HEK293 (cell line): Measurements from ENCODE around the gene ZSCAN18.
A peak's percentile ranks its signal among the peaks of the same experiment; 100 is the strongest.

ENCODE experiments used
- CTCF ChIA-PET: fragments of 350-600 bp; formaldehyde crosslinking; extraction: SDS; loops from one replicate; lab custom pipeline; 2021; ENCODE audit warnings: antibody characterized with exemption; lab: Yijun Ruan, JAX
- POLR2A ChIA-PET: fragments of 300-600 bp; formaldehyde crosslinking; extraction: SDS; loops from one replicate; lab custom pipeline; 2020; ENCODE audit warnings: antibody characterized with exemption, inconsistent platforms; lab: Yijun Ruan, JAX
- H3K27ac ChIP-seq: fragments of 200-500 bp; sonication (Bioruptor generic); 2 replicates; pipeline ENCODE4 v1.5.1; 2014; ENCODE audit warnings: low read depth, low read length, control low read depth, inconsistent platforms; ENCODE audit errors: extremely low read depth
- H3K36me3 ChIP-seq, 2 experiments: fragments of 200-500 bp in 1 of 2; sonication (Bioruptor generic) in 1 of 2; 1 replicate in 1 of 2; 2 replicates in 1 of 2; pipeline ENCODE4 v1.5.1; 2014 to 2017; ENCODE audit warnings: inconsistent platforms in 2 of 2, low read length in 2 of 2; ENCODE audit not compliant: control insufficient read depth in 2 of 2, insufficient read depth in 1 of 2
- H3K4me1 ChIP-seq: fragments of 200-500 bp; sonication (Bioruptor generic); 2 replicates; pipeline ENCODE4 v1.5.1; 2014; ENCODE audit warnings: mild to moderate bottlenecking, low read length, inconsistent platforms; ENCODE audit not compliant: control insufficient read depth, insufficient read depth
- H3K4me3 ChIP-seq: 2 replicates; pipeline ENCODE4 v1.5.1; 2011; ENCODE audit warnings: low read depth, mild to moderate bottlenecking, control low read depth, low read length, moderate library complexity
- H3K9me3 ChIP-seq: fragments of 200-500 bp; sonication (Bioruptor generic); 2 replicates; pipeline ENCODE4 v1.5.1; 2014; ENCODE audit warnings: low read depth, low read length, inconsistent platforms; ENCODE audit not compliant: control insufficient read depth, insufficient read depth
- HOXC10 ChIP-seq: sonication (generic); formaldehyde crosslinking; IDR thresholded peaks from 2 replicates; pipeline ENCODE4 v1.8.1; 2023; ENCODE audit warnings: mild to moderate bottlenecking, missing genetic modification reagents
- ZBTB1 ChIP-seq: fragments of 450-650 bp; formaldehyde crosslinking; IDR thresholded peaks from 2 replicates; pipeline ENCODE4 v1.5.1; 2016; ENCODE audit warnings: missing biosample characterization, missing genetic modification characterization
- ZNF133 ChIP-seq: fragments of 450-650 bp; formaldehyde crosslinking; IDR thresholded peaks from 2 replicates; pipeline ENCODE4 v1.5.1; 2016; ENCODE audit warnings: missing biosample characterization, missing genetic modification characterization
- ZNF266 ChIP-seq: fragments of 450-650 bp; formaldehyde crosslinking; IDR thresholded peaks from 2 replicates; pipeline ENCODE4 v1.5.1; 2016; ENCODE audit warnings: missing biosample characterization, missing genetic modification characterization, low read depth
- ZNF311 ChIP-seq: fragments of 450-650 bp; formaldehyde crosslinking; IDR thresholded peaks from 2 replicates; pipeline ENCODE4 v1.5.1; 2017; ENCODE audit warnings: missing biosample characterization, missing genetic modification characterization, borderline replicate concordance
- ZNF416 ChIP-seq: fragments of 450-650 bp; formaldehyde crosslinking; IDR thresholded peaks from 2 replicates; pipeline ENCODE4 v1.5.1; 2016; ENCODE audit warnings: missing biosample characterization, missing genetic modification characterization
- ZNF514 ChIP-seq: fragments of 450-650 bp; formaldehyde crosslinking; IDR thresholded peaks from 2 replicates; pipeline ENCODE4 v1.5.1; 2016; ENCODE audit warnings: missing biosample characterization, missing genetic modification characterization
- TF ChIP-seq, protein P1 (sequence below): fragments of 450-650 bp; formaldehyde crosslinking; IDR thresholded peaks from 2 replicates; pipeline ENCODE4 v1.5.1; 2017; ENCODE audit warnings: missing biosample characterization, missing genetic modification characterization
- TF ChIP-seq, protein P2 (sequence below): fragments of 450-650 bp; formaldehyde crosslinking; conservative IDR thresholded peaks from 2 replicates; pipeline ENCODE4 v1.5.1; 2016; ENCODE audit warnings: low read depth, missing biosample characterization, missing genetic modification characterization
- TF ChIP-seq, protein P3 (sequence below): sonication (generic); formaldehyde crosslinking; IDR thresholded peaks from 2 replicates; pipeline ENCODE4 v1.8.1; 2022; ENCODE audit warnings: mild to moderate bottlenecking, moderate library complexity, missing genetic modification reagents
- TF ChIP-seq, protein P4 (sequence below): fragments of 450-650 bp; formaldehyde crosslinking; IDR thresholded peaks from 2 replicates; pipeline ENCODE4 v1.5.1; 2016; ENCODE audit warnings: missing biosample characterization, missing genetic modification characterization

The ZSCAN18 gene

DNA sequence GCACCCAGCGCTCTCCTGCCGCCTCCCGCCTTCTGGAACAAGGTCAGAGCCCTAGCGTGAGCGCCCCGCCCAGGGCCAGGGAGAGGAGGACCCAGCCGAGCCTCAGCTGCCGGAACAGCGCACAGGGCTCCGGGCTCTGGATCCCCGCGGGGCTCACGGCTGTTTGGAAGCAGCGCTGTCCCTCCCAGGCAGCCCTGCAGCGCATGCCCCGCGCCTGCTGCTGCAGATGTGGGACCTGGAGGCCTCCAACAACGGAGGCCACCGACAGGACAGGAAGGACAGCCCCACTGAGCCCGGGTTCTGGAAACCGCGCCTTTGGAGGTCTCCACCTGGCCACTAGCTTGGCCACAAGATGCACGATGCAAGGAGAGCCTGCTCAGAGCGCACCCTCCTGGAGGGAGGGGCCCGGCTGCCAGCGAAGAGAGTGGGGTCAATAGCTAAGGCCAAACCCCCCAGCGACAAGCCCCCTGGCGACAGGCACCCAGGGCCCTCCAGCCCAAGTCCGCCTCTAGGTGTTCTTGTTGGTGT lies 12.6 kb downstream of the ZSCAN18 start (continued):
- TF ChIP-seq, protein P1, sequence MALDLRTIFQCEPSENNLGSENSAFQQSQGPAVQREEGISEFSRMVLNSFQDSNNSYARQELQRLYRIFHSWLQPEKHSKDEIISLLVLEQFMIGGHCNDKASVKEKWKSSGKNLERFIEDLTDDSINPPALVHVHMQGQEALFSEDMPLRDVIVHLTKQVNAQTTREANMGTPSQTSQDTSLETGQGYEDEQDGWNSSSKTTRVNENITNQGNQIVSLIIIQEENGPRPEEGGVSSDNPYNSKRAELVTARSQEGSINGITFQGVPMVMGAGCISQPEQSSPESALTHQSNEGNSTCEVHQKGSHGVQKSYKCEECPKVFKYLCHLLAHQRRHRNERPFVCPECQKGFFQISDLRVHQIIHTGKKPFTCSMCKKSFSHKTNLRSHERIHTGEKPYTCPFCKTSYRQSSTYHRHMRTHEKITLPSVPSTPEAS (tag by site-specific recombination), result no peak
- no peak for TF ChIP-seq ZBTB1 (tag by site-specific recombination)
- no peak for TF ChIP-seq ZNF514

DNA sequence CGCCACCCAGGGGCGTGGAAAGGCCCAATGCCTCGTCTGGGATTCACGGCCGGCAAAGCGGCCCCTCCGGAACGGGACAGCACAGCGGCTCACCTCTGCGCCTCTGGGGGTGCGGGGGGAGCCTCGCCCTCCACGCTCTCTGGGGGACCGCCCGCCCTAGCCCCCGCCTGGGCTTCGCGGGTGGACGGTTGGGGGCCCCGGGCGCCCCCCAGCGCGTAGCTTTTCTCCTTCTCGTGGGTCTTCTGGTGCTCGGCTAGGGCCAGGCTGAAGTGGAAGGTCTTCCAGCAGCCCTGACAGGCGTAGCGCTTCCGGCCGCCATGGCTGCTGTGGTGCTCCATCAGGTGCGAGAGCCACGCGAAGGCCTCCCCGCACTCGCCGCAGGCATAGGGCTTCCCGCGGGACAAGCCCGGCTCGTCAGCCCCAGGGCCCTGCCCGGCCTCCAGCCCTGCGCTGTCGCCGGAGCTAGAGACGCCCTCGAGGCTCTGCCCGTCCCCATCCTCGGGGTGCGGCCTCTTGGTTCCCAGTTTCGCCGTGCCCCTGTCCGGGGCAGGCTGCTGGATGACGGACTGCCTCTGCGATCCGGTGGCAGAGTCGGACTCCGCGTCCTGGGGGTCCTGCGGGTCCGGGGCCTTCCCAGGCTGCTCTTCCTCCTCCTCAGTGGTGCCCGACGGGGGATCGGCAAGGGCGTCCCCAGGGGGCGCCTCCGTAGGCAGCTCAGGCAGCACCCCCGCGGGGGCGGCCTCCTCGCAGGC lies 13.3 kb downstream of the ZSCAN18 start:
- Histone ChIP-seq H3K4me1 (no peaks in the 10 kb centered on the region), H3K36me3 (peaks cover 4 to 43% of the 10 kb centered on the region in 2 experiments; a peak in 2 of 3 replicates), H3K27ac (no peak overlapping the region), H3K4me3 (no peak overlapping the region), H3K9me3 (no peaks in the 10 kb centered on the region; the same call in 1 of the 2 replicates)
- POLR2A ChIA-PET, result no interaction called here
- CTCF ChIA-PET, result no interaction called here
- TF ChIP-seq, protein P2, sequence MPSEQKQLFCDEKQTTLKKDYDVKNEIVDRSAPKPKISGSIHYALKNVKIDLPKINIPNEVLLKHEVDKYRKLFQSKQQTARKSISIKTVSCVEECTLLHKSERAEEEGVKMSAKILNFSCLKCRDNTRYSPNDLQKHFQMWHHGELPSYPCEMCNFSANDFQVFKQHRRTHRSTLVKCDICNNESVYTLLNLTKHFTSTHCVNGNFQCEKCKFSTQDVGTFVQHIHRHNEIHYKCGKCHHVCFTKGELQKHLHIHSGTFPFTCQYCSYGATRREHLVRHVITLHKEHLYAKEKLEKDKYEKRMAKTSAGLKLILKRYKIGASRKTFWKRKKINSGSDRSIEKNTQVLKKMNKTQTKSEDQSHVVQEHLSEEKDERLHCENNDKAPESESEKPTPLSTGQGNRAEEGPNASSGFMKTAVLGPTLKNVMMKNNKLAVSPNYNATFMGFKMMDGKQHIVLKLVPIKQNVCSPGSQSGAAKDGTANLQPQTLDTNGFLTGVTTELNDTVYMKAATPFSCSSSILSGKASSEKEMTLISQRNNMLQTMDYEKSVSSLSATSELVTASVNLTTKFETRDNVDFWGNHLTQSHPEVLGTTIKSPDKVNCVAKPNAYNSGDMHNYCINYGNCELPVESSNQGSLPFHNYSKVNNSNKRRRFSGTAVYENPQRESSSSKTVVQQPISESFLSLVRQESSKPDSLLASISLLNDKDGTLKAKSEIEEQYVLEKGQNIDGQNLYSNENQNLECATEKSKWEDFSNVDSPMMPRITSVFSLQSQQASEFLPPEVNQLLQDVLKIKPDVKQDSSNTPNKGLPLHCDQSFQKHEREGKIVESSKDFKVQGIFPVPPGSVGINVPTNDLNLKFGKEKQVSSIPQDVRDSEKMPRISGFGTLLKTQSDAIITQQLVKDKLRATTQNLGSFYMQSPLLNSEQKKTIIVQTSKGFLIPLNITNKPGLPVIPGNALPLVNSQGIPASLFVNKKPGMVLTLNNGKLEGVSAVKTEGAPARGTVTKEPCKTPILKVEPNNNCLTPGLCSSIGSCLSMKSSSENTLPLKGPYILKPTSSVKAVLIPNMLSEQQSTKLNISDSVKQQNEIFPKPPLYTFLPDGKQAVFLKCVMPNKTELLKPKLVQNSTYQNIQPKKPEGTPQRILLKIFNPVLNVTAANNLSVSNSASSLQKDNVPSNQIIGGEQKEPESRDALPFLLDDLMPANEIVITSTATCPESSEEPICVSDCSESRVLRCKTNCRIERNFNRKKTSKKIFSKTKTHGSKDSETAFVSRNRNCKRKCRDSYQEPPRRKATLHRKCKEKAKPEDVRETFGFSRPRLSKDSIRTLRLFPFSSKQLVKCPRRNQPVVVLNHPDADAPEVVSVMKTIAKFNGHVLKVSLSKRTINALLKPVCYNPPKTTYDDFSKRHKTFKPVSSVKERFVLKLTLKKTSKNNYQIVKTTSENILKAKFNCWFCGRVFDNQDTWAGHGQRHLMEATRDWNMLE (tag by site-specific recombination), result no peak
- no peak for TF ChIP-seq ZNF133
- TF ChIP-seq, protein P3, sequence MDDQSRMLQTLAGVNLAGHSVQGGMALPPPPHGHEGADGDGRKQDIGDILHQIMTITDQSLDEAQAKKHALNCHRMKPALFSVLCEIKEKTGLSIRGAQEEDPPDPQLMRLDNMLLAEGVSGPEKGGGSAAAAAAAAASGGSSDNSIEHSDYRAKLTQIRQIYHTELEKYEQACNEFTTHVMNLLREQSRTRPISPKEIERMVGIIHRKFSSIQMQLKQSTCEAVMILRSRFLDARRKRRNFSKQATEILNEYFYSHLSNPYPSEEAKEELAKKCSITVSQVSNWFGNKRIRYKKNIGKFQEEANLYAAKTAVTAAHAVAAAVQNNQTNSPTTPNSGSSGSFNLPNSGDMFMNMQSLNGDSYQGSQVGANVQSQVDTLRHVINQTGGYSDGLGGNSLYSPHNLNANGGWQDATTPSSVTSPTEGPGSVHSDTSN (CRISPR knock-in tag), result 0 out of 2 replicates have a peak, but pooled peaks have one; percentile 40
- no peak for TF ChIP-seq ZNF311 (tag by site-specific recombination)
- TF ChIP-seq ZNF416 (tag by site-specific recombination), result no peak
- no peak for TF ChIP-seq ZNF266 (tag by site-specific recombination)

DNA sequence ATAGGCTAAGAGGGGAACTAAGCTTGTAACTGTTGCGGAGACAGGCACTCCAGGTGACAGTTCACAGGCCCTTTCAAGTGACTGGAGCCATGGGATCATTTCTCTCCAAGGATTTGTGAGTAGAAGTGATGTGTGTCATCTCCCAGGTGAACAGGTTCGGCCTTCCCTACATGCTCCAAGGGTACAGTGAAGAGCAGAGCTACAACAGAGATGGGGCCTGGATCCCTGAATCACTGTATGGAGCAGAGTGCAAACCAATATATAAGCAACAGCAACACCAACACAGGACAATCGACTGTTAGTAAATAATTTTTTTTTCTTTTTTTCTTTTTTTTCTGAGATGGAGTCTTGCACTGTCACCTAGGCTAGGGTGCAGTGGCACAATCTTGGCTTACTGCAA lies 15.0 kb downstream of the ZSCAN18 start:
- Histone ChIP-seq H3K36me3 (peaks cover 4 to 32% of the 10 kb centered on the region in 2 experiments; a peak in 2 of 3 replicates), H3K9me3 (no peaks in the 10 kb centered on the region; the same call in 1 of the 2 replicates), H3K27ac (no peak overlapping the region), H3K4me1 (no peaks in the 10 kb centered on the region), H3K4me3 (no peak overlapping the region)
- ChIA-PET POLR2A (interaction anchor here (0.8 to 1.6 kb wide), 2 partner anchors 9 to 10 kb away, joined by 3 to 6 read pairs; no protein-coding TSS in a partner anchor), CTCF (no interaction called here)
- TF ChIP-seq, protein P4, sequence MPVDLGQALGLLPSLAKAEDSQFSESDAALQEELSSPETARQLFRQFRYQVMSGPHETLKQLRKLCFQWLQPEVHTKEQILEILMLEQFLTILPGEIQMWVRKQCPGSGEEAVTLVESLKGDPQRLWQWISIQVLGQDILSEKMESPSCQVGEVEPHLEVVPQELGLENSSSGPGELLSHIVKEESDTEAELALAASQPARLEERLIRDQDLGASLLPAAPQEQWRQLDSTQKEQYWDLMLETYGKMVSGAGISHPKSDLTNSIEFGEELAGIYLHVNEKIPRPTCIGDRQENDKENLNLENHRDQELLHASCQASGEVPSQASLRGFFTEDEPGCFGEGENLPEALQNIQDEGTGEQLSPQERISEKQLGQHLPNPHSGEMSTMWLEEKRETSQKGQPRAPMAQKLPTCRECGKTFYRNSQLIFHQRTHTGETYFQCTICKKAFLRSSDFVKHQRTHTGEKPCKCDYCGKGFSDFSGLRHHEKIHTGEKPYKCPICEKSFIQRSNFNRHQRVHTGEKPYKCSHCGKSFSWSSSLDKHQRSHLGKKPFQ (tag by site-specific recombination), result no peak
- 0 out of 2 replicates have a peak, but pooled peaks have one; percentile 31 for TF ChIP-seq HOXC10 (CRISPR knock-in tag)
